DMS79 treated with DMSO at 0.1 percent for 48 hours (cell line): ENCODE results near the gene HIGD2A.

Experiments used
- DNase-seq: peaks from one replicate; lab custom pipeline; 2025; lab: John Stamatoyannopoulos, UW

HIGD2A gene, protein sequence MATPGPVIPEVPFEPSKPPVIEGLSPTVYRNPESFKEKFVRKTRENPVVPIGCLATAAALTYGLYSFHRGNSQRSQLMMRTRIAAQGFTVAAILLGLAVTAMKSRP

DNA sequence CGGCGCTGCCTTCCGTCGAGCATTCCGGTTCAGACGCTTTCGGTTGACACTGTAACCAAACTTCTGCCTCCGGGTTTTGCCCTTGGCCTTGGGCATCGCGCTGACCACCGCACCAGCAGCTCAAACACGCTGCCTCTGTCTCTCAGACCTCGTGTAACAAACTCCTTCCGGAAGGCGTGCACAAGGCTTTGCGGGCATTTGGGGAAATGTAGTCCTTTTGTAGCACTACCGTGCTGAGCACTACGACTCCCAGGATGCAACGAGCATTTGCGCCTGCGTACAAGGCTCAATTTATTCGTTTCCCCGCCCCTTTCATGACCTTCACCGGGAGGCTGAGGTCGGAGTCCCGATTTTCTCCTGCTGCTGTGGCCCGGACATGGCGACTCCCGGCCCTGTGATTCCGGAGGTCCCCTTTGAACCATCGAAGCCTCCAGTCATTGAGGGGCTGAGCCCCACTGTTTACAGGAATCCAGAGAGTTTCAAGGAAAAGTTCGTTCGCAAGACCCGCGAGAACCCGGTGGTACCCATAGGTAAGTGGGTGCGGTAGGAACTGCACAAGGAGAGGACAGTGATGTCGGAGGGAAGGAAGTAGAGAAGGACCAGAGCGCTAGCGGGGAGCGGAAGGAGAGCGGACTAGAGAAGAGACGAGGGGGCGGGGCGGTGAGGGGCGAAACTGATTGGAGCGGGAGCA lies at the start of gene HIGD2A, which contains the start of gene NOP16:
Gene HIGD2A, plus strand, starts transcription at position 308 of the 691 bp plus-strand sequence. Its CDS starts 69 bp downstream, at position 377.
Gene NOP16, minus strand, starts transcription at position 155 of the 691 bp plus-strand sequence. Its CDS starts 59 bp downstream, at position 96.
- DNase-seq: peak; percentile 87

DNA sequence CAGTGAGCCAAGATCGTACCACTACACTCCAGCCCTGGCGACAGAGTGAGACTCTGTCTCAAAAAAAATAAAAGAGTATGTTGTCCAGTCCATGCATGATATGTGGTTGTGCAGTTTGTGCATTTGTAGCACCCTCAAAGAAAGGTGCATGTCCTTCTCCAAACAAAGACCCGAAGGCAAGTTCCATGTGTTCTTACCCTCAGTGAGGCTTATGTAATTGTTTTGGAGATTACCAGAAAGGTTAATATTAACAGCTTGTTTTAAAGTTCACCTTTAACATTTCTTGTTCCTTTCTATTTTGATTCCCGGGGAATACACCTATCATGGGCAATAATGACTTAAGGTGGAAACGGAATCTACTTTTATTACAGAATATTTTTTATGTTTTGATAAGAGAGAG lies 49.2 kb upstream of the HIGD2A start:
- no peak for DNase-seq

DNA sequence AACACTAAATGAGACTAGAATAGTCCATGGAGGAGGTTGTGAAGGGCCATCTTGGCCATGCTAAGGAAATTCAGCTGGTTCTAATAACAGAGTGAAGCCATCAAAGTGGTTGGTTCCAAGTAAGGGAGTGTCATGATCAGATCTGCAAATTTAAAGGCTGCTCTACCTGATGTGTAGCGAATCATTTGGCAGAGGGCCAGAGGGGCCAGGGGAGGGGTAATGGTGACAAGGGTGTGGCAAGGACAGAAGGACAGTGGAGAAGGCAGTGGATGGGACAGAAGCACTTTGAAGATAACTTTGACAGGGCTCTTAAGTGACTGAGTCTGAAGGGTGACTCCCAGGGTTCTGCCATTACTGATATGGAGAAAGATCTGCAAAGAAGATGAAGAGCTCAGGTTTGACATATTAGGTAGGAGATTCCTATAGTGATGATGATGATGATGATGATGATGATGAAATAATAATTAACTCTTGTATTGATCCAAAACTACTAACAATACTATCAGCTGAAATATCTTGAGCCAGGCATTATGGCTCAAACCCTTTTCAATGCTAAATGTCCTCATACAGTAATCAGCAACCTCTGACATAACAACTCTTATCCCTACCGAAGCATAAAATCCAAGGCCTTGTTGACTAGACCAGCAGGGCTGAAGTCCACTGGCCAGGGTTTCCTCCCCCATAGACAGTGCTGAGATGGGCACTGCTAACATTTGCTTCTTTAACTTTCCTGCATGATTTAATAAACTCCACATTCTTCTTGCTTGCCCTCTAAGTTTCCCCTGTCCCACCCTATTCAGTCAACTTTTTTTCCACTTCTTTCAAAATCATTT lies 47.0 kb upstream of the HIGD2A start:
- no peak for DNase-seq

DNA sequence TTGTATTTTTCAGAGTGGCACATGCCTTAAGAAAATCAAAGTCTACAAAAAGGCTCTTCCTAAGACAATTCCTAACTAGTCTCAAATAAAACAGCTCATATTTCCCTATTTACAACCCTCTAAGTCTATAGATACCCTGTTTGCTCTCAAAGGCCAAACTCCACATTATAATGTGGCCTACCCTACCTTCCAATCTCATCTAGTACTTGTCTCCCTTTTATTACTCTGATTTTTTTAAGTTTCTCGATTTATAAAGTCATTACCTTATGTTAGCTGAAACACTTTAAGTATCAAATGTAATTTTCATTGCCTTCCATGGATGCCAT lies 46.4 kb upstream of the HIGD2A start:
- DNase-seq: no peak

DNA sequence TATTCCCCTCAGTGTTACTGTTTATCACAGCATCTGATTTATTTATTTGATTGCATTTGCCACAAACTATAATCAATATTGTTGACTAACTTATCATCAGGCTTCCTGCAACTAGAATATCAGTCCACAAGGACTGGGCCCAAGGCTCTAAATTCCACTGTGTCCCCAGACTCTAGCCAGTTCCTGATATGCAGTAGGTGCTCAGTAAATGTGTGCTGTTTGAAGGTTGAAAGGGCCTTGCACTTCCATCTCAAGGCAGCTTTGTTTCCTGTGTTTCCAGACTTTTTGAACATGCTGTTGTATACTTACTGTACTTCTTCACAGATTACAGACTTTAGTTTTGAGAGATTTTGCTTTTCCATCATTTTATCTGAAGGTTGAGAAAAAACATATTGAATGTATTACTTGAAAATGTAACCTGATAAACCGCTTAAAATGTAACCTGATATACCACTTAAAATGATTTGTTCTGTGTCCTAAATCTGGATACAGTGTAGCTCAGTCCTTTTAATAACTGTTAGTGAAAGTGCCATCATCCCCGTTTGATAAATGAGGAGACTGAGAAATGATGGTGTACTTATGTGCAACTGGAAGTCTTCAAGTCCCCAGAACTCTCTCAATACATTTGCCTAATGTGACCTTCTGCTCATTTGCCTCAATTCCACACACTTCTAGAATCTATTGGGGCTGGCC lies 45.6 kb upstream of the HIGD2A start:
- DNase-seq: no peak

DNA sequence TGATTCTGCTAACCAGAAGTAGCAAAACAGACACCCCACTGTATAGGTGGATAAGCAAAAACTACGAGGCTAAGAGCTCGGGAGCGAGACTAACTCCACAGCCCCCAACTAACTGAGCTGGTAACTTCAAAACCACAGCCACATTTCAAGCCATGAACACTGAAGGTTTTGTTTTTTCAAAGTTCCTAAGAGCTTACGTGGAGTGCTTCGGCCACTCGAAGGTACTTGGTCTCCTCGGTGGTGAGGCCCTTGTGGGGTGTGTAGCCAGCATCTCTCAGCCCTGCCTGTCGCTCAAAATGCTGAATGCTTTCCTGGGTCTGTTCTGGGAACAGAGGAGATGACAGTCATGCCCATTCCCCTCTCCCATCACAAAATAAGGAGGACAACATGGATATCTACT lies 38.1 kb upstream of the HIGD2A start:
- peak; percentile 17 for DNase-seq

DNA sequence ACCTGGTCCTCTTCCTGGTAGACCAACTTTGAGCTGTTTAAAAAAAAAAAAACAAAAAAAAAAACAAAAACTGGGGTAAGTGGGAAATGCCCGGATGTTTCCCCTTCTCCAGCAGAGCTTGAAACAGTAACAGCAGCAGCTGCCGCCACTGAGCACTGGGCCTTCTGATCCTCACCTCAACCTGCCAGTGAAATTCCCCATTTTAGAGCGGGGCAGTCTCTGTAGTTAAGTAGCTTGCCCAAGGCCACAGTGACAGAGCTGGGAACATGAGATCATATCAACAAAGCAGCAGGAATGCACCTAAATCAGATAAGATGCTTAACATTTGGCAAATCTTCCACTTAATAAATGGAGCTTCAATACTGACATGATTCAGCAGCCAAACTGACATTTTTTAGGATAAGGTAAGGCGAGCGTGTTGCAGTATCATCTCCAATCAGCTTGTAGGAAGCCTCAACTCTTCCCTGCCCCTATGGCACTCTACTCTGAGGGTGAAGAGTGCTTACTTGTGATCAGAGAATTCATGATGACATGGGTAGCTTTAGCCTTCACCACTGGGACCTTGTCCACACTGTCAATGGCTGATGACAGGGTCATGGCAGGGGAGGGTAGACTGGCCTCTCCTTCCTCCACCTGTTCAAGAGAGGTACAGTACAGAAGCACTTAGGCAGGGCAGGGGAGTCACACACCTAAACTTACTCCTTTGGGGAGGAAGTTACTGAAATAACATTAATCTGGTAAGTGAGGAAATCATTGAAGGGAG lies 36.3 kb upstream of the HIGD2A start:
- DNase-seq: no peak

DNA sequence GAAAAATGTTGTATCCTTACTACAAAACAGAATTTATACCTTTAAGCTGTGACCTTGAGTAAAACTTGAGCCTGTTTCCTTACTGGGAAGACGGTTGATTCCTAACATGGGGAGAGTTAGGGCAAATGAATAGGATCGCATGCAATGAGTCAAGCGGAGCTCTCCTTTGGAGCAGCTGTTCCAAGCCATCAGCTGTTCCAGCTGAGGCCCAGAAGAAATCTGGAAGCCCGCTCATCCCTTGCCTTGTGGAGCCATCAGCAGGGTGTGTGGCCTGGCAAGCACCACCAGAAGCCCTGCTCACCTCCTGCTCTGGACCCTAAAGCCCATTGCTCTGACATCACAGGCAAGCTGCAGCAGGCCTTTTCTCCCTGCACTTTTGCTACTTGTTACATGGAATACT lies 35.0 kb upstream of the HIGD2A start:
- DNase-seq: no peak

DNA sequence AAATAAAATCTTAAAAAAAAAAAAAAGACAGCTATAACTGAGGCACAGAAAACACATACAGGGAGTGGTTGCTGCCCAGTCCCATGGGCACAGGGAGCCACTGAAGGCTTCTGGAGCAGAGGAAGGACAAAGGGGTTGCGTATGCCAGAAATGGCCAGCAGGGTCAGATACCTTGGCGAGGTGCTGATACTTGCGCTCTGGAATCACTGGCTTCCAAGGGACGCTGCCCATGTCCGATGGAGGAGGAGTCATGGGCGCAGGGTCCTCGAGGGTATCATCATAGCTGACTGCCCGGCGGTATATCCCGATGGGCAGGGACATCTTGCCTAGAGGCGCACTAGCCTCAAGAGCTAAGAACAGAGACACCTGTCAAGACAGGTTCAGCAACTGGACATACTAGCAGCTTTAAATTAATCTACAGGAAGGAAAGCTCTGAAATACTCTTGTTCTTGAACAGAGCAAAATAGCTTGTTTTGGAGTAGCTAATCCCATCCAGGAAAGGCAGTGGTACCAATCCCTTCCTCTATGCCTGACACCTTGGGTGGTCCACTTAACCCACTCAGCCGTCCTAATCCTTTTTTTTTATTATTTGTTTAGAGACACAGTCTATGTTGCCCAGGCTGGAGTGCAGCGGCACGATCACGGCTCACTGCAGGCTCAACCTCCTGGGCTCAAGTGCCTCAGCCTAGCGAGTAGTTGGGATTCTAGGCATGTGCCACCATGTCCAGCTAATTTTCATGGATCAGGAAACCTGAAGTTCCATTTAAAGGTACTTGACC lies 33.0 kb upstream of the HIGD2A start:
- DNase-seq: peak; percentile 45

DNA sequence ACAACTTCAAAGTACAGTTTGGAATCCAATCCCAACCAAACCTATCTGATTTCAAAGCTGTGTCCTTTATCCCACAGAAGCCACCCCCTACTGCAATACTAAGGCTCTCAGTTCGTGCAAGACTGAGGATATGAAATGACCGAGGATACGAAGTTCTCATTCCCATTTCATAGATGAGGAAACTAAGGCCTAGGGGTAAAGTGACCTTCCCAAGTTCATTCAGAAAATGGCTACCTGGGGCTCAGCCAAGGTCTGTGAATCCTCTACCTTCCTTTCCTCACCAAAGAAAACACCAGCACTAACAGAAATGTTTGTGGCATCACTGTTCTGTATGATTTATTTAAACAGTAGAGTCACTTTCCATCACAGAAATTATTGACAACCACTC lies 32.4 kb upstream of the HIGD2A start:
- no peak for DNase-seq

DNA sequence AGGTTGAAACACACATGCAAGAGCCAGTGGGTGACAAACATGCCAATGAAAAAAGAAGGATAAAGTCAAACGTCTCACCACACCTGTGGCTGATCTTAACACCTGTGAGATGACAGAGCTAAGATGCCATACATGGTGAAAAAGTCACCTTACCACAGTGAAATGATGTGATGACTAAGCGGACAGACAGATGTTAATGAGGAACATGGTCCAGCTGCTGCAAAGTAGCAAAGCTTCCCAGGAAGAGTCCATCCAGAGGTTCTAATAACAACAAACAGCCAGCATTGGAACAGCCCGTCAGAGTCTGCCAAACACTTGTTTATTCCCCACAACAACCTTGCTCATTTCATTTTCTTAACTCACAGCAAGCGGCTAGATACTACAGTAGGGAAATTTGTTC lies 28.9 kb upstream of the HIGD2A start:
- DNase-seq: no peak

DNA sequence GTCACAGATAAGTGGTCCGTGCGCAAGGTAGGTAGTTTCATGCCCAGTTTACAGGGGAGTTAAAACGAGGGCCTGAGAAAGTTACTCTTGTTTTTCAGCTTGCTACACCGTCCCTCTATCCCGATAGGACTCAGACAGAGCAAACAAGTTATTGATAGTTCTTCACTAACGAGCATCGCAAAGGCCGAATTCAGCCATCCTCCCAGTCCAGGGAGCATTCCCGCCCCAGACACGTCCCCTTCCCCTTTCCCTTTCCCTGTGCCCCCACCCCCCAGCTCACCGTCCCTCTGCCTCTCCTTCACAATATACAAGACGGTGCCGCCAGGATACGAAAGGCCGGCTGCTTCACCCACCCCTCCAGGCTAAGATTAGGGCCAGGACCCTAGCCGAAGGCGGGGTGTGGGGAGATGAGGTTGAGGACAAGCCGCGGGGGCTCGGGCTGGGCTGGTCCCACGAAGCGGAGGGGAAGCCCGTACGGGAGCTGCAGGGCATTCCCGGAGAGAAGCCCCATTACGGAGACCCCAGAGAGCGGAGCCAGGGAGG lies 27.6 kb upstream of the HIGD2A start:
- no peak for DNase-seq

DNA sequence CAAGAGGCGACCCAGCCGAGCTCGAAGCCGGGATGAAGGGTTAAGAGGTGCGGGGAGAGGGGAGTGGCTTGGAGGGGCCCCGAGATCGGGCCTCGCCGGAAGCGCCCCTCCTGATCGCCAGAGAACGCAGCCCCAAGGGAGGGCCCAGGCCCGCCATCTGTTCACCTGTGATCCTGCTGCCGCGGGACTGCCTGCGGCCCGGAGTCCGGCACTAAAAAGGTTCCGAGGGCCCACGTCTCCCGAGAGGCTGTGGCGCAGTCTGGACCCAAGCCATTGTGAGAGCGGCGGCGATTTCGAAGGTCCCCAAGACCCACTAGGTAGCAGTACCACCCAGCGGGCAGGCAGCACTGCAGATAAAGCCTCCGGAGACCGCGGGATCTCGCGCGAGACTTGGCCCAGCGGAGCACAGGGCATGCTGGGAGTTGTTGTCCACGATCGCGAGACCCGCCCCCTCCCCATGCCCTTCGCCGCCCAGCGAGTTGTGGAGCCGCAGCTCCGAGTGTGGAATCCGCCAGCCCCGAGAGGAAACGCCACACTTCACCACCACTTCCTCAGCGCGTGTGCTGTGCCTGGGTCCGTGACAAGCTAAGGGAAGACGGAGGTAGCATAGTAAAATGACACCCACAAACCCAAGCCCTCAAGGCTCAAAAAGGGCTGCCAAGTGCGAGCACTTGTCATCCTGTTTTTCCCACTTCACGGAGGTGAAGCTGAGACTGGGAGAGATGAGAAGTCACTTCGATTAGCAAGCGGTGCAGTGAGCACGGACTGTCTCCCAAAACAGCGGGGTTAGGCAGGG lies 26.9 kb upstream of the HIGD2A start, which contains the start of gene KIAA1191:
Gene KIAA1191, minus strand, starts transcription at position 328 of the 796 bp plus-strand sequence. CDS start 2,256 bp downstream, outside the sequence.
- DNase-seq: peak; percentile 55

DNA sequence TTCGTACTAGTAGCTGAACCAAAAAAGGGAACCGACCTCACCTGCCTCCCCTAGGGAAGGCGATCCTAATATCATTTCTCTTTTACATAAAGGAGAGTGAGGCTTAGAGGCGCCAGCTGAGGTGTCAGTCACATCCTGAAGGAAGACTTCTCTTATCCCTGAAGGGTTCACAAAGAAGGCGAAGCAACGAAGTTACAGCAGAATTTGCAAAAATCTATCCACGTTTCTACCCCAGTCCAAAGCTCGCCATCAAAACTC lies 26.4 kb upstream of the HIGD2A start:
- no peak for DNase-seq

DNA sequence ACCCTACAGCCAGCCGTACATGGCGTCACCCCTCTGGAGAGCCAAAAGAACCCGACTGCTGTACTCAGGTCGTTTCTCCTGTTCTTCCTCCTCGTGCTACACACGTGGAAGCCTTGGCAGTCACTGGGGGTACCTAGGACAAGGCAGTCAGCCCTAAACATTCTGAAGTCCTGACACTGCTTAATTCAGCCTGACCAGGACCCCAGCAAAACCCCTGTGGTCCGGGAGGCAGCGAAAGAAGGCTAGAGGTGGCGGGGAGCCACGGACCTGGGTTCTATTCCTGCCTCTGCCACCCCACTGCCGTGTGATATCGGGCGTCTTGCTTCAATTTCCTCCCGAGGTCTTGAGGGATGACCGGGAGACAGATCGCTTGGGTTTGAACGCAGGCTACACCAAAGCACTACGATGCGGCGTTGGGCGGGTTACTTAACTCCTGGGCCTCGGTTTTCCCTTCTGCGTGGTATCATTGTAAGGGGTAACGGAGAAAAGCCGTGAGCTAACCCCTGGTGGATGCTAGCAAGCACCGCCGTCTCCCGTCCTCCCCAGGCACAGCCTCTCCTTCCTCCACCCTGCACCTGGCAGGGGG lies 23.7 kb upstream of the HIGD2A start:
- DNase-seq: no peak

DNA sequence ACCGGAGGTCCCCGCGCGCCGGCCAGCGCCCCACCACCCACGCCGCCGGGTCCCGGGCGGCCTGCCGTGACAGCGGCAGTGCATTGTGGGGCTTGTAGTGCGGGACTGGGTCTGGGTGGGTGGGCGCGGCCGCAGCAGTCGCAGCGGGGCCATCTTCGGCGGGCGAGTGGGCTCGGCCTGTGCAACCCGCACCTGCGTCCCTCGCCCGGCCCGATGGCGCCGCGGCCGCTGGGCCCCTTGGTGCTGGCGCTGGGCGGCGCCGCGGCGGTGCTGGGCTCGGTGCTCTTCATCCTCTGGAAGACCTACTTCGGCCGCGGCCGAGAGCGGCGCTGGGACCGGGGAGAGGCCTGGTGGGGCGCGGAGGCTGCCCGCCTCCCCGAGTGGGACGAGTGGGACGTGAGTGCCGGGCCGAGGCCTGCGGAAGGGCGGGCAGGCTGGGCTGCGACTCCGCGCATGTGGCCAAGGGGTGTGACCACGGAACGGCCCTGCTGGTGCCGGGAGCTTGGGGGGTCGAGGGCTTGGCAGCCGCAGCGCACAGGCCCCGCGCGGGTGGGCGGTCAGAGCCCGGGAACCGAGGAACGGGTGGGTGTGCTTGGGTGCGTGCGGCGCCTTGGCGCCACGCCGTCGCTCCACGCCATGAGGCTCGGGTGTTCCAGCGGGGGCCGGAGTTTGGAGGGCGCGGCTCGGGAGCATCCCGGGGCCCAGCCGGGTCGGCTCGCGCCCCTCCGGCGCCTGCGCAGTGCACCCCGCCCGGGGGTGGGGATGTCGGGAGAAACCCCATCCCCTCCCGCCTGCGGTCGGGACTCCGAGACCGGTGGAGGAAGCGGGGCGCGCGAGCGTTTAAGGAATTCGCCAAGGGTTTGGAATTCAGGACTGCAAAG lies 23.0 kb upstream of the HIGD2A start, which contains the start of gene ARL10:
Gene ARL10, plus strand, starts transcription at position 137 of the 881 bp plus-strand sequence. Its CDS starts 77 bp downstream, at position 214.
- DNase-seq: no peak

DNA sequence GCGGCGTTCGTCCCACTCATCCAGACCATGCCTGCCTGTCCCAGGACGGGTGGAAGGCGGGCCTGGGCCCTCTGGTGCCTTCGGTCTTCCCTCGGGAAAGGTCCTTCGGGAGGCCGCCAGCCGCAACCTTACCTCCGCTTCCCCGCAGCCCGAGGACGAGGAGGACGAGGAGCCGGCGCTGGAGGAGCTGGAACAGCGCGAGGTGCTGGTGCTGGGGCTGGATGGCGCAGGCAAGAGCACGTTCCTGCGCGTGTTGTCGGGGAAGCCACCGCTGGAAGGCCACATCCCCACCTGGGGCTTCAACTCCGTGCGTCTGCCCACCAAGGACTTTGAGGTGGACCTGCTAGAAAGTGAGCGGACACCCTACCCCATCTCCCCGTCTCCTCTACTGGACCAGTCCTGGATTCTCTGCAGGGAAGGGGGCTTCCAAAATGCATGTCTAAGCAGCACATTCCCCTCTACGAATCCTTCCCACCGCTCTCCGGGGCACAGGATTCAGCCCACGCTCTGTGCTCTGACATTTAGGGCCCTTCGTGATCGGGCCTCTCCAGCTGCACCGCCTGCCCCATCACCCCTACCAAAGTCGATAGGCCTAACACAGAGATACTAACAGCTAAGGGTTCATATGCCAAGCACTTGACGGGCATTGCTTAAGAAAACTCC lies 22.2 kb upstream of the HIGD2A start:
- DNase-seq: no peak

DNA sequence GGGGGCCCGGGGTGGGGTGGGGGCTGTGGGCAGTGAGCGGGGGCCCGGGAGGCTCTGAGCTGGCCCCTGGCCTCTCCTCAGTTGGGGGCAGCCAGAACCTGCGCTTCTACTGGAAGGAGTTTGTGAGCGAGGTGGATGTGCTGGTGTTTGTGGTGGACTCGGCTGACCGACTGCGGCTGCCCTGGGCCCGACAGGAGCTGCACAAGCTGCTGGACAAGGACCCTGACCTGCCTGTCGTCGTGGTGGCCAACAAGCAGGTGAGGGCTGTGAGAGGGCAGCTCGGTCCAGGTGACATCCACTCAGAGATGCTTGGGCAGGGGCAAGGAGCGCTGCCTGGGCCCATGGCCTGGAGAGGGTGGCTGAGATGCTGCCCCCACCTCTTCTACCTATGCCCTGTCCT lies 19.8 kb upstream of the HIGD2A start:
- no peak for DNase-seq
